ENCODE measurements around the gene CHIC2. TPM values are rescaled to one million over a fixed set of nuclear protein-coding genes. Genes with fewer than 3 reads are reported as not detected.

Gene CHIC2
- total RNA-seq, 1 experiment from 2014 or later, result 16.5 TPM

DNA sequence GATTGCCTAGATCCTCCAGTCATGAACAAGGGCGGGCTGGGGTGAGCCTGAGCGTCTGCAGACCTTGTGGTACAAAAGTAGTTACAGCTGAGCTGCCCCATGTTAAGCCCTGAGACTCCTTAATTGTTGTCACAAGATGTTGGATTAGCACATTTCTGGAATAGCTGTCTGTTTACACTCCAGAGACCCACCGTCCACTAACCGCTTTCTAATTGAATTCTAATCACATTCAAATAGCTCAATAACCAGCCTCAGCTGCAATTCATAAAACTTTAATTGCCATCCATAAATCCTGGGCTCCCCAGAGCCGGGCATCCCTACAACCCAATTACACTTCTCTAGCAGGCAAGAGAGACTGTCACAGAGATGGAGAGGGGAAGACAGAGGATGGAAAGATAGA is 34.0 kb upstream of the CHIC2 start:
- DNase-seq, result no peak
- TF ChIP-seq, protein P1, sequence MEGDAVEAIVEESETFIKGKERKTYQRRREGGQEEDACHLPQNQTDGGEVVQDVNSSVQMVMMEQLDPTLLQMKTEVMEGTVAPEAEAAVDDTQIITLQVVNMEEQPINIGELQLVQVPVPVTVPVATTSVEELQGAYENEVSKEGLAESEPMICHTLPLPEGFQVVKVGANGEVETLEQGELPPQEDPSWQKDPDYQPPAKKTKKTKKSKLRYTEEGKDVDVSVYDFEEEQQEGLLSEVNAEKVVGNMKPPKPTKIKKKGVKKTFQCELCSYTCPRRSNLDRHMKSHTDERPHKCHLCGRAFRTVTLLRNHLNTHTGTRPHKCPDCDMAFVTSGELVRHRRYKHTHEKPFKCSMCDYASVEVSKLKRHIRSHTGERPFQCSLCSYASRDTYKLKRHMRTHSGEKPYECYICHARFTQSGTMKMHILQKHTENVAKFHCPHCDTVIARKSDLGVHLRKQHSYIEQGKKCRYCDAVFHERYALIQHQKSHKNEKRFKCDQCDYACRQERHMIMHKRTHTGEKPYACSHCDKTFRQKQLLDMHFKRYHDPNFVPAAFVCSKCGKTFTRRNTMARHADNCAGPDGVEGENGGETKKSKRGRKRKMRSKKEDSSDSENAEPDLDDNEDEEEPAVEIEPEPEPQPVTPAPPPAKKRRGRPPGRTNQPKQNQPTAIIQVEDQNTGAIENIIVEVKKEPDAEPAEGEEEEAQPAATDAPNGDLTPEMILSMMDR (IDR thresholded peaks at IDR 0.05; ENCODE audit: unreplicated experiment), result no peak
- intact Hi-C loops (cut with micrococcal nuclease; ENCODE audit: unreplicated experiment), result no loop called here
- Mint-ChIP-seq H3K36me3 (ENCODE audit: insufficient read depth, unreplicated experiment) (no peaks in the 10 kb centered on the region), H3K9me3 (ENCODE audit: low read depth, unreplicated experiment) (no peaks in the 10 kb centered on the region), H3K4me1 (ENCODE audit: low read depth, unreplicated experiment) (peaks cover 5% of the 10 kb centered on the region), H3K27me3 (ENCODE audit: unreplicated experiment) (peaks cover 76% of the 10 kb centered on the region), H3K27ac (ENCODE audit: unreplicated experiment) (no peak overlapping the region), H3K4me3 (ENCODE audit: low read depth, unreplicated experiment) (no peak overlapping the region)
- CTCF ChIA-PET, result no interaction called here
- no TSS peak for BruUV-seq (replicated peaks)

DNA sequence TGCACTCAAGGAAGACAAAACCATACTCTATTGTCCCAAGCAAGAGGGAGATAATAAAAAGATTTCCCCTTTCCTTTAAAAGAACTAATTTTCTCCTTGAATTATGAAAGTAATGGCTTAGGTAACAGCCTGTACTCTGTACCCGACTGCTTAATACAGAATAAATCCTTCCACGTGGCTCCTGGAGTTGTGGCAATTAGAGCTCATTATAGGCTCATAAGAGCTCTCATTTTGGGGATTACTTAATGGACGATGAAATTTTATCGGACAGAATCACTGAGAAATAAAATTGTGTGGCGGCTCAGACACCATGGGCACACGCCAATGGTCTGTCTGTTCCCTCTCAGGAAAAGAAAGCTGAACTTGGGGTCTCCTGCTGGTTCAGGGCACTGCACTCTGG is 32.7 kb upstream of the CHIC2 start:
- H3K9me3 Mint-ChIP-seq (ENCODE audit: low read depth, unreplicated experiment), result no peaks in the 10 kb centered on the region
- peaks cover under 1% of the 10 kb centered on the region for H3K36me3 Mint-ChIP-seq (ENCODE audit: insufficient read depth, unreplicated experiment)
- CTCF ChIA-PET, result no interaction called here
- TF ChIP-seq, protein P1 (IDR thresholded peaks at IDR 0.05; ENCODE audit: unreplicated experiment), result no peak
- BruUV-seq (replicated peaks), result no TSS peak
- no peak overlapping the region for H3K27ac Mint-ChIP-seq (ENCODE audit: unreplicated experiment)
- DNase-seq, result no peak
- H3K4me3 Mint-ChIP-seq (ENCODE audit: low read depth, unreplicated experiment), result no peak overlapping the region
- intact Hi-C loops (cut with micrococcal nuclease; ENCODE audit: unreplicated experiment), result no loop called here
- H3K27me3 Mint-ChIP-seq (ENCODE audit: unreplicated experiment), result peaks cover 64% of the 10 kb centered on the region
- peaks cover 5% of the 10 kb centered on the region for H3K4me1 Mint-ChIP-seq (ENCODE audit: low read depth, unreplicated experiment)

DNA sequence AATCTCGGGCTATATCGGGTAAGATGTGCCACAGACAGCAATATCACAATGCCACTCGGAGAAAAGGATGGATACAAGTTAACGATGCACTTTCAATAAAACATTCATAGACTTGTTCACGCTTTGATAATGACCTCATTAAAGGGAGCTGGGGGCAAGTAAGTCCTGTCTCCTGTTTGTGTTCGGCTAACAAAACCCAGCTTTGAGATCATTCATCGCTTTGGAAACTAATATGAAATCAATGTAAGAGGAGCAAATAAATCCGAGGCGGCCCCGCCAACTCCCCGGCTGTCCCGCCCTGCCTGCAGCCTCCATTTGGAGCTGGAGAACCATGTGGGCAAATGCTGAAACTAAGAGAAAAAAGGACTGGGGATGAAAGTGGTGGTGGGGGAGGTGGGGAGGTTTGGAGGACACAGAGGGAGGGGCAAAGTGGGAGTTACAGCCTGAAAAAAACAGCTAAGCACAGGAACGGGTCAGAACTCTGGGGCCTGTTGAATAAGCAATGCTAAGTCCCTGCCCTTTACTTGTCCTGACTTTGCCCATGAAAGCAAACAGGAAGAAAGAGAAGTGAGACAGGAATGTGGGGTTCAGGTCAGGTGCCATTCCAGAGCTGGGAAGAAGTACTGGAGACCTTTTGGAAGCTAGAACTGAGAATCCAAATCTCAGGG is 32.0 kb upstream of the CHIC2 start:
- H3K4me1 Mint-ChIP-seq (ENCODE audit: low read depth, unreplicated experiment), result peaks cover 11% of the 10 kb centered on the region
- TF ChIP-seq, protein P1 (IDR thresholded peaks at IDR 0.05; ENCODE audit: unreplicated experiment), result no peak
- H3K36me3 Mint-ChIP-seq (ENCODE audit: insufficient read depth, unreplicated experiment), result peaks cover 7% of the 10 kb centered on the region
- intact Hi-C loops (cut with micrococcal nuclease; ENCODE audit: unreplicated experiment), result no loop called here
- no peaks in the 10 kb centered on the region for H3K9me3 Mint-ChIP-seq (ENCODE audit: low read depth, unreplicated experiment)
- H3K27me3 Mint-ChIP-seq (ENCODE audit: unreplicated experiment), result peaks cover 57% of the 10 kb centered on the region
- CTCF ChIA-PET, result no interaction called here
- H3K4me3 Mint-ChIP-seq (ENCODE audit: low read depth, unreplicated experiment), result no peak overlapping the region
- no peak for DNase-seq
- BruUV-seq (replicated peaks), result no TSS peak
- H3K27ac Mint-ChIP-seq (ENCODE audit: unreplicated experiment), result no peak overlapping the region

DNA sequence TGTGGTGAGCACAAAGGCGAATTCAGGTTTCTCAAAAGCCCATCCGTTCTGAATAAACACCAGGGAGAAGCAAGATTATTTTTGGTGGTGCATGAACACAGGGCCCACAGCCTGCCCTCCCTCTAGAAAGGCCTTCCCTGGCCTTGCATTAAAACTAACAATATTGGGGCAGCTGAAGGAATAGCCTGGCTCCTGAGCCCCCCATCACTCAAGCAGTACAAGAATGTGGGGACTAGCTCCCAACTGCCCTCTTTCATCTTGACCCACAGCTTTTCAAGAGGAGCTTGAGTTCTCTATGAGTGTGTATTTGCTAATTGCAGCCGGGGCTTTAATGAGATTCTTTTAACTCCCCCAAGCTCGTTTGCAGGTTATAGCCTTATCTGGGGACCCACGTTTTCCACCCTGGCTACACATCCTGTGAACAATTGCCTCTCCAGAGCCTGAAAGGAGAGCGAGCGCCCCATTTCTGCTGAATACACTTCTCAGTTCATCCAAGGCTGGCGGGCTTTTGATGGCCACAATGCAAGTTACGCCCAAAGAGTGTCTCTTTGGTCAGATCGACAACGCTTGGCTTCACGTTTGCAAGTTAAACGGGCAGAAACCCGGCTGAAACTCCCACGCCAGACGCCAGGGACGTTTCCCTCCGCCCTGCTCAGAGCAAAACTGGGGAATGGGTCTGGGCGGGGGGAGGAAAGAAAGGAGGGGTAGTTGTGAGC is 30.9 kb upstream of the CHIC2 start:
- CTCF ChIA-PET, result interaction anchor here (0.6 kb wide), 1 partner anchor 10 kb away, joined by 3 read pairs; no protein-coding TSS in a partner anchor
- BruUV-seq (replicated peaks), result no TSS peak
- no peak overlapping the region for H3K4me3 Mint-ChIP-seq (ENCODE audit: low read depth, unreplicated experiment)
- H3K27me3 Mint-ChIP-seq (ENCODE audit: unreplicated experiment), result peaks cover 50% of the 10 kb centered on the region
- H3K9me3 Mint-ChIP-seq (ENCODE audit: low read depth, unreplicated experiment), result no peaks in the 10 kb centered on the region
- peaks cover 17% of the 10 kb centered on the region for H3K4me1 Mint-ChIP-seq (ENCODE audit: low read depth, unreplicated experiment)
- intact Hi-C loops (cut with micrococcal nuclease; ENCODE audit: unreplicated experiment), result no loop called here
- no peak overlapping the region for H3K27ac Mint-ChIP-seq (ENCODE audit: unreplicated experiment)
- DNase-seq, result no peak
- TF ChIP-seq, protein P1 (IDR thresholded peaks at IDR 0.05; ENCODE audit: unreplicated experiment), result no peak
- peaks cover 14% of the 10 kb centered on the region for H3K36me3 Mint-ChIP-seq (ENCODE audit: insufficient read depth, unreplicated experiment)
